GM18507 (cell line): ENCODE data around the gene ADCY7.

Experiments
- DNase-seq: peaks from one replicate; pipeline ENCODE4 v3.0.0; 2011; ENCODE audit warnings: low read depth; ENCODE audit not compliant: insufficient read length; ENCODE audit errors: extremely low spot score
- FAIRE-seq: peaks from 2 replicates; lab custom pipeline; 2011; peaks lifted over from hg19 to GRCh38; lab: Jason Lieb, UNC

ADCY7 gene

GRCh38 chr16:50354082-50354481, 87.7 kb downstream of the ADCY7 start:
- no peak for FAIRE-seq

GRCh38 chr16:50354629-50355456, 88.5 kb downstream of the ADCY7 start:
- peak; percentile 46 for FAIRE-seq
- DNase-seq: no peak

More at GRCh38 chr16:50354082-50354481, 87.7 kb downstream of the ADCY7 start:
- no peak for DNase-seq

- FAIRE-seq: no peak
- no peak for DNase-seq
Observed at GRCh38 chr16:50359626-50360025, 93.3 kb downstream of the ADCY7 start.

- DNase-seq (no peak), FAIRE-seq (no peak)
Observed at GRCh38 chr16:50360033-50360778, 93.9 kb downstream of the ADCY7 start.

GRCh38 chr16:50360779-50361178, 94.4 kb downstream of the ADCY7 start:
- FAIRE-seq (no peak), DNase-seq (no peak)

GRCh38 chr16:50363656-50364055, 97.3 kb downstream of the ADCY7 start:
- FAIRE-seq (no peak), DNase-seq (no peak)

- FAIRE-seq (no peak), DNase-seq (no peak)
Observed at GRCh38 chr16:50365791-50366575, 99.6 kb downstream of the ADCY7 start.
